ENCODE results near the gene COL11A1. TPM values are rescaled to one million over a fixed set of nuclear protein-coding genes. Genes with fewer than 3 reads are reported as not detected.

Gene COL11A1
- polyA plus RNA-seq, 1 donor from 2014 or later: 4.6 TPM

DNA sequence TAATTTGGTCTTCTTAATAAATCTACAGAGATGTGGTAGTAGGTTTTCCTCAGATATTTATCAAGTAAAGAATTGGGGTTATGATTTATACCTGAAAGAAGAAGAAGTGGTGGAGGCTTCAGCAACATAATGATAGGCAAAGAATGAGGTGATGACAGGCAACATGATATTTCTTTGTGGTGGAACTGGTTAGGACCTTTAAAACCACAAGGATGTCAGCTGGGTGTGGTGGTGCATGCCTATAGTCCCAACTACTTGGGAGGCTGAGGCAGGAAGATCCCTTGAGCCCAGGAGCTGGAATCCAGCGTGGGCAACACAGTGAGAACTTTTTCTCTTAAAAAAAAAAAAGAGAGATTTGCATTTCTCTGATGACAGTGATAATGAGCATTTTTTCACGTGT, 34.1 kb upstream of the COL11A1 start:
- Histone ChIP-seq H3K27me3 (ENCODE audit: insufficient read depth, low read depth, low read length) (no peaks in the 10 kb centered on the region), H3K79me2 (replicated peaks; ENCODE audit: insufficient read depth, low read length) (no peaks in the 10 kb centered on the region), H3K36me3 (ENCODE audit: insufficient read depth, low read length) (no peaks in the 10 kb centered on the region), H3K4me3 (ENCODE audit: low read length) (no peak overlapping the region), H2AFZ (ENCODE audit: low read depth, low read length) (no peak overlapping the region), H3K9ac (ENCODE audit: low read length) (no peak overlapping the region), H3K27ac (ENCODE audit: low read length) (no peak overlapping the region), H4K20me1 (ENCODE audit: insufficient read depth) (no peaks in the 10 kb centered on the region), H3K9me2 (ENCODE audit: insufficient read depth, low read length) (no peaks in the 10 kb centered on the region), H3K9me3 (ENCODE audit: low read length) (no peaks in the 10 kb centered on the region), H3F3A (ENCODE audit: insufficient read depth, low read length, poor library complexity, severe bottlenecking) (no peaks in the 10 kb centered on the region), H3K4me2 (ENCODE audit: low read length) (no peak overlapping the region)
- TF ChIP-seq POLR2AphosphoS5 (IDR thresholded peaks at IDR 0.05) (no peak), SMC3 (conservative IDR thresholded peaks at IDR 0.05; ENCODE audit: poor library complexity) (no peak), MXI1 (conservative IDR thresholded peaks at IDR 0.05; ENCODE audit: poor library complexity, severe bottlenecking) (no peak), EZH2 (IDR thresholded peaks at IDR 0.05; ENCODE audit: borderline replicate concordance, insufficient read depth, low read length, poor library complexity, severe bottlenecking) (no peak), EP300 (conservative IDR thresholded peaks at IDR 0.05; ENCODE audit: poor library complexity, severe bottlenecking) (no peak), REST (IDR thresholded peaks at IDR 0.05; ENCODE audit: borderline replicate concordance) (no peak), TAF1 (IDR thresholded peaks at IDR 0.05; ENCODE audit: low read depth) (no peak), CTCF (IDR thresholded peaks at IDR 0.05; ENCODE audit: poor library complexity, severe bottlenecking) (no peak), RAD21 (conservative IDR thresholded peaks at IDR 0.05) (no peak)

GRCh38 chr1:103129796-103130195, 21.5 kb upstream of the COL11A1 start:
- no peaks in the 10 kb centered on the region for H3F3A ChIP-seq (ENCODE audit: insufficient read depth, low read length, poor library complexity, severe bottlenecking)
- no peak overlapping the region for H2AFZ ChIP-seq (ENCODE audit: low read depth, low read length)
- no peaks in the 10 kb centered on the region for H3K36me3 ChIP-seq (ENCODE audit: insufficient read depth, low read length)
- H3K4me3 ChIP-seq (ENCODE audit: low read length): no peak overlapping the region
- H4K20me1 ChIP-seq (ENCODE audit: insufficient read depth): no peaks in the 10 kb centered on the region
- H3K4me2 ChIP-seq (ENCODE audit: low read length): no peak overlapping the region
- no peak overlapping the region for H3K9ac ChIP-seq (ENCODE audit: low read length)
- no peak overlapping the region for H3K27ac ChIP-seq (ENCODE audit: low read length)
- TF ChIP-seq POLR2AphosphoS5 (IDR thresholded peaks at IDR 0.05) (no peak), TAF1 (IDR thresholded peaks at IDR 0.05; ENCODE audit: low read depth) (no peak), REST (IDR thresholded peaks at IDR 0.05; ENCODE audit: borderline replicate concordance) (no peak), EZH2 (IDR thresholded peaks at IDR 0.05; ENCODE audit: borderline replicate concordance, insufficient read depth, low read length, poor library complexity, severe bottlenecking) (no peak), MXI1 (conservative IDR thresholded peaks at IDR 0.05; ENCODE audit: poor library complexity, severe bottlenecking) (no peak), RAD21 (conservative IDR thresholded peaks at IDR 0.05) (no peak), CTCF (IDR thresholded peaks at IDR 0.05; ENCODE audit: poor library complexity, severe bottlenecking) (no peak), SMC3 (conservative IDR thresholded peaks at IDR 0.05; ENCODE audit: poor library complexity) (no peak), EP300 (conservative IDR thresholded peaks at IDR 0.05; ENCODE audit: poor library complexity, severe bottlenecking) (no peak)
- H3K9me2 ChIP-seq (ENCODE audit: insufficient read depth, low read length): no peaks in the 10 kb centered on the region
- H3K27me3 ChIP-seq (ENCODE audit: insufficient read depth, low read depth, low read length): no peaks in the 10 kb centered on the region
- no peaks in the 10 kb centered on the region for H3K79me2 ChIP-seq (replicated peaks; ENCODE audit: insufficient read depth, low read length)
- H3K9me3 ChIP-seq (ENCODE audit: low read length): no peaks in the 10 kb centered on the region

All from neural cell (in vitro differentiated cells).